GM18868 (cell line): Measurements from ENCODE around the gene TFAP2A.

Experiments used
- ATAC-seq: cut with Tn5 transposase; IDR thresholded peaks from one replicate; pipeline ENCODE4 v1.9.1; 2021; ENCODE audit warnings: mild to moderate bottlenecking, moderate library complexity; ENCODE audit not compliant: unreplicated experiment

TFAP2A gene

GRCh38 chr6:10402648-10403311 is 12.1 kb downstream of the TFAP2A start:
- ATAC-seq = no peak

DNA sequence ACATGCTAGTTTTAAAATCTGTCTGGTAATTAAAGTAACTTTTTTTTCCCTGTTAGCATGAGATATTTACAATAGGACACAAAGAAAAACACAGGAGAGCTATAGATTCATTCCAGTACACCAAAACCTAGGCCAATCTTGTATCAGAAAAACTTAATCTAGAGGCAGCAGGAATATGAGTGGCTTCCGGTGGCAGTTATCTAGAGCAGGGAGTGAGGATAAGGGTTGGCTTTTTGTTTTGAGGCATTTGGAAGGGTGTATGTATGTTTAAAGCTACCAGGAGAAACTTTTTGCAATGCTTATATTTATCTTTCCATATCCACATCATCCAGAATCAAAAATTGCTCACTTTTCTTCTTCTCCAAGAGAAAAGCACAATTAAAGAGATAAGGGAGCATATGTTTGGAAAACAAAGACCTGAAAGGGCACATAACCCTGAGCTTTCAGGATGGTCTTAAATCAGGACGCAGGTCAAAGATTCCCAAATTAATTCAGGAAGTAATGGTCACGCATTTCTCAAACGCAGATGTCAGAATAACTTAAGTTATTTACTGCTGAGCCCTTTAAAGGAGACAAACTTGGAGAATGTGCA is 13.1 kb downstream of the TFAP2A start:
- no peak for ATAC-seq

- ATAC-seq = no peak
Observed at GRCh38 chr6:10401004-10401536, 13.8 kb downstream of the TFAP2A start.

- no peak for ATAC-seq
Observed at GRCh38 chr6:10400330-10400729, 14.5 kb downstream of the TFAP2A start.

DNA sequence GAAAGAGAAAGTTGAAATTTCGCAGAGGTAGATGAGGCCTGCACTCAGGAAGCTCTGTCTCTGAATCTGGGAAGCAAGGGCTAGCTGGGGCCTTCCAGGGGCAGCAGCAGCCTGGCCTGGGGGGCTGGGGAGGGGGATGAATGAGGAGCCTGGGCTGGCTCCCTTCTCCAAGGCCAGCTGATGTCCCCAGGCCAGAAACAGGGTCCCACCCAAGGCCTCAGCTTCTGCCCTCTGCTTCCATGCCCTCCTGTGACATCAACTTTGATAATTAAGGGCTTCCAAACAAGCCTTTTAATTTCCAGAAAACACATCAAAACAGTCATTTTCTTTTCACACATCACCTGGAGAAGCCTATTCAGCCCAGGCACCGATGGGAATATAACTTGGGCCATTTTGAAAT is 15.4 kb downstream of the TFAP2A start:
- no peak for ATAC-seq

DNA sequence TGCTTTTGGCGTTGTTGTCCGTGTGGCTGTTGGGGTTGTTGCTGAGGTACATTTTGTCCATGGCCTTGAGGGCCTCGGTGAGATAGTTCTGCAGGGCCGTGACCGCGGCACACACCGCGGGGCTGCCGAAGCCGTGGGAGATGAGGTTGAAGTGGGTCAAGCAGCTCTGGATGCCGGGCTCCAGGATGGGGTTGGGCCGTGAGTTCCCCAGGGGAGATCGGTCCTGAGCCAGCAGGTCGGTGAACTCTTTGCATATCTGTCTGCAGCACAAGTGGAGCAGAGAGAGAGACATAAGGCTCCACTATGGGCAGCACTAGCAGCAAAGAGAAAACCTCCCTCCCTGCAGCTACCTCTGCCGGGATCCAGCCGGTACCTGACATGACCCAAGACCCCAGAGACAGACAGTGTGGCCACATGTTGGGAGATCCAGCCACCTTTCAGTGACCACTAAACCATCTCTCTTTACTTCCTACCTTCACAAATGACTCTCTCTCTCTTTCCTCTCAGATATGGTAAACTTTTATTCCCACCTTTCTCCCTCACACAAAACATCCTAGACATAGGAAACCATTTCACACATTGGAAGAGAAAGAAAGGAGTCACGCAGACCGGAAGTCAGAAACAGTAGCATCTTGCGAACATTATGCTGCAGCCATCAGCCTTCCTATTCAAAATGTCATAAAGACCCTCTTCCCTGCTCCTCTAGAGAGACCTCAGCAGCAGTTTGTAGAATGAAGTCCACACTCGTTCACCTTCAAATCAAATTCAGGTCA is 16.2 kb downstream of the TFAP2A start:
- no peak for ATAC-seq

DNA sequence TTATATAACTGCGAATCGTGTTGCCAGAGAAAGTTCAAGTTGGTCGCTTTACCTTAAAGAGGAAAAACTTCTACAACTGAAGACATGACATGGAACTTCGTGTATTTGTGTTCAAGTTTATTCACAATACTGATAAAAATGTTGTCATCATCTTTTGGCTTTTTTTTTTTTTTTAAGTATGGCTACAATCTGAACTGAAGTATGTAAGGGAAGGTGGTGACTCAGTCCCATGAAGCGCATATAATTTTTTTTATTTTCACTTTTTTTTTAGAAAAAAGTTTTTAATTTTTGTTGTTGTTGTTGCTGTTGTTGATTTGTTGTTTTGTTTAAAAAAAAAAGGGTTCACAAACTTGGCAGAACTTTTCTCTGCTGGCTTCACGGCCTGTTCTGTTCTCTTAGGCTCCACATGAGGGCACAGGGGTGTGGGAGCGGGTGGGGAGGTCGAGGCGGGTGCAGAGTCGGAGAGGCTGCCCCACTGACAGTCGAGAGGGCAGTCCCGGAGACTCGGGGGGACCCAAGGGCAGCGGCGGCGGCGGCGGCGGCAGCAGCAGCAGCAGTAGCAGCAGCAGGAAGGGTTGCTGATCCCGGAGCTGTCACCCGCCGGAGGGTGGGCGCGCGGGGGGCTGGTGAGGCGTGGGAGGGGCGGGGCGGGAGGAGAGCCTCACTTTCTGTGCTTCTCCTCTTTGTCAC is 17.0 kb downstream of the TFAP2A start:
- no peak for ATAC-seq

GRCh38 chr6:10396785-10397184 is 18.1 kb downstream of the TFAP2A start:
- ATAC-seq = no peak

- no peak for ATAC-seq
Observed at GRCh38 chr6:10395704-10396546, 18.9 kb downstream of the TFAP2A start.

GRCh38 chr6:10395171-10395703 is 19.6 kb downstream of the TFAP2A start:
- ATAC-seq = no peak

GRCh38 chr6:10393544-10394225 is 21.2 kb downstream of the TFAP2A start:
- ATAC-seq = no peak

DNA sequence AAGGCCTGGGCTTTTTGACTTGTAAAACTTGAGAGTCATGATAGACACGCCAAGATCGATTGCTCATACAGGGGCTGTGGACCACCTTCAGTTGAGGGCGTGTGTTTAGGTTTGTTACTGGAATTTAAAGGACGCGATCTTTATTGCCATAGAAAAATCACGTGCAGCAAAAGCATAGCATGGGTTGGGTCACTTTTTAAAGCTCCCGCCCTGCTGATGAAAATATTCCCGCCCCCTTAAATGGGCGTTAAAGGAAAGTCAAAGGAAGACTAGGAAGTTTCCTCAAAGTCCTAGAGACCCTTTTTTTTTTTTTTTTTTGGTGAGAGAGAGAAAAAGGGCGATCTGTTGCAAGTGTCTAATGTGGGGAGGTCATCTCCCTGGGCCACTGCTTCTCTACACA is 23.1 kb downstream of the TFAP2A start:
- no peak for ATAC-seq

- ATAC-seq = no peak
Observed at GRCh38 chr6:10391299-10391630, 23.6 kb downstream of the TFAP2A start.

DNA sequence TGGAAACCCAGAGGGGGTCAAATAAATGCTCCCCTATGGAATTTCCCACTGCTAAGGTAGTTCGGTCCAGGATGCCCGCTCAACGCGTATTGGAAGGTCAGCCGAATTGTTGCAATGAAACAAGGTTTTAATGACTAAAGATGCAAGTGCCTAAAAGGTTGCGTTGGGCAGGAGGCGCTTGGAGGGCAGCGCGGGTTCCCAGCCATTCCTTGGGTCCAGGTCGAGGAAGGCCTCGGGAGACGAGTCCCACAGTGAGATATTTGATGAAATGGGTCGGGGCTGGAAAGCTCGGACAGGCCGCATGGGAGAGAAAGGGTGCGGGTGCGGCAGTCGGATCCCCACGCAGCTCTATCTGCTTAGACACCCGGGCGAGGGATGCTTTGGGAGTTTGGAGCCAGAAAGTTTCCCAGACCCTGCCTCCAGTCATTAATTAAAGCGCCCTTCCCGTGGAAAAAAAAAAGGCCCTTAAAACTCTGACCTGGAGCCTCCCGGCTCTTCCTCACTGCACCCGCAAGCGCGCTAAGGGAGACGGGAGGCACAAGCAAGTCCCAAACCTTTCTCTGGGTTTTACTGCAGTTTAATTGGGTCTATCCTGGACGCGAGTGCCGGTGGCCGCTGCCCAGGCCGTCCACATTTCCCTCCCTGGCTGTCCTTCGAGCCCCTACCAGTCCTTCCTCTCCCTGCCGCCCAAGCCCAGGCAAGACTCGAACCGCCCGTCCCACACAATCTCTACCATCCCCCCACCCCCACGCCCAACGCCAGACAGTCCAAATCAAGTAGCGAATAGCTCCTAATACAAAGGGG is 24.2 kb downstream of the TFAP2A start:
- no peak for ATAC-seq

DNA sequence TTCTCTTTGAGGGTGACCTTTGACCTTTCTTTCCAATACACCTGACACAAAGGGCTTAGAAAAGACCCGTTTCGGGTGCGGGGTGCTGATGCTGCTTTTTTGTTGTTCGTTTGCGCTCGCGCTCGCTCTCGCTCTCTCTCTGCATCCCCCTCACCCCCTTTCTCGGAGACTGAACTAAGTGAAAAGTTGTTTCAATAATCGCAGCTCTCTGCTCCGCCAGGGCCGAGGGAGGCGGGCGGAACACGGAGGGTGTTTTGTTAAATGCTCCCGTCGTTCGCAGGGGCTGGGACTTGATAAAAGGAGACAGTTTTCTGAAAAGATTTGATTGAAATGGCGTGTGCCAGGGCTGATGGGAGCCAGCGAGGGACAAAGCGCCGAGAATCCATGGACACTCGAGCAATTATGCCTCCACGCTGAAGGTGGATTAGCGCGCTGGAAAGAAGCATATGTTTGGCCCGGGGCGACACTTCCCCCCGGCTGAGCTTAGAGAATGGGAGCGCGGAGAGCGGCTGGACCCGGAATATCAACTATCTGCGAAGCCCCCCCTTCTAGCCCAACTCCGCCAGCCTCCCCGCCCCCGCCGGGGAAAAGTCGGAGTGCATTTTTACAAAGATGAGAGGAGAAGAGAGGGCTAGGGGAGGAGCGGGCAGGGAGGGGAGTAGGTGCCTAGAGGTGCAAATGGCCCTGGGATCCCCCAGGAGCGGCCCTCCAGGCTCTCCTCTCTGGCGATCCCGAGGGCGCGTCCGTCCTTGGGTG is 25.0 kb downstream of the TFAP2A start:
- no peak for ATAC-seq

GRCh38 chr6:10386756-10387654 is 27.9 kb downstream of the TFAP2A start:
- no peak for ATAC-seq

- no peak for ATAC-seq
Observed at GRCh38 chr6:10386220-10386619, 28.7 kb downstream of the TFAP2A start.
